CD14-positive monocyte (primary cell): ENCODE data around the gene MUC5B. TPM values are rescaled to one million over a fixed set of nuclear protein-coding genes. Genes with fewer than 3 reads are reported as not detected.

Experiments
- DNase-seq, 3 donors: peaks; one replicate each; pipeline ENCODE4 v3.0.0-alpha.2; 2011 to 2022
- H2AFZ ChIP-seq: 2 replicates; pipeline ENCODE4 v1.6.0; 2012; ENCODE audit warnings: mild to moderate bottlenecking, low read depth, low read length, inconsistent platforms; ENCODE audit not compliant: insufficient read depth, poor library complexity, severe bottlenecking
- H3K27ac ChIP-seq, 2 donors: 1 replicate in 1 of 2; 2 replicates in 1 of 2; pipeline ENCODE4 v1.5.1; 2012 to 2013; ENCODE audit warnings: low read length in 2 of 2, control low read depth in 1 of 2, inconsistent platforms in 1 of 2, low read depth in 1 of 2, mild to moderate bottlenecking in 1 of 2
- H3K27me3 ChIP-seq, 2 donors: one replicate each; pipeline versions ENCODE4 v1.6.0 to v1.6.1; 2011 to 2013; ENCODE audit warnings: low read length in 2 of 2; ENCODE audit not compliant: control insufficient read depth in 2 of 2, insufficient read depth in 2 of 2
- H3K36me3 ChIP-seq, 2 donors: replicated peaks in 1 of 2; 1 replicate in 1 of 2; 2 replicates in 1 of 2; pipeline versions ENCODE4 v1.5.1 to v1.6.1; 2012 to 2013; ENCODE audit warnings: low read length in 2 of 2, control low read depth in 1 of 2, inconsistent platforms in 1 of 2, mild to moderate bottlenecking in 1 of 2; ENCODE audit not compliant: insufficient read depth in 2 of 2, control insufficient read depth in 1 of 2
- H3K4me1 ChIP-seq, 2 donors: 1 replicate in 1 of 2; 2 replicates in 1 of 2; pipeline versions ENCODE4 v1.5.1 to v1.6.1; 2012 to 2013; ENCODE audit warnings: low read length in 2 of 2, control low read depth in 1 of 2, inconsistent platforms in 1 of 2, mild to moderate bottlenecking in 1 of 2, moderate library complexity in 1 of 2; ENCODE audit not compliant: insufficient read depth in 2 of 2, control insufficient read depth in 1 of 2
- H3K4me2 ChIP-seq: replicated peaks from 2 replicates; pipeline ENCODE3; 2012; ENCODE audit warnings: low read length, moderate library complexity, mild to moderate bottlenecking; ENCODE audit not compliant: poor library complexity, severe bottlenecking; ENCODE audit errors: extremely low read depth
- H3K4me3 ChIP-seq, 3 experiments: fragments of 200-600 bp in 1 of 3; sonication (generic) in 1 of 3; replicated peaks in 1 of 3; 1 replicate in 2 of 3; 2 replicates in 1 of 3; pipeline ENCODE4 v1.5.1; 2011 to 2013; ENCODE audit warnings: low read length in 3 of 3, mild to moderate bottlenecking in 3 of 3, control low read depth in 2 of 3, low read depth in 2 of 3, inconsistent platforms in 1 of 3, moderate library complexity in 1 of 3
- H3K79me2 ChIP-seq: 2 replicates; pipeline ENCODE4 v1.6.0; 2012; ENCODE audit warnings: mild to moderate bottlenecking, control low read depth, inconsistent platforms, low read length, moderate library complexity; ENCODE audit not compliant: insufficient read depth
- H3K9ac ChIP-seq: 2 replicates; pipeline ENCODE4 v1.6.0; 2017; ENCODE audit warnings: low read length, mild to moderate bottlenecking; ENCODE audit not compliant: insufficient read depth, poor library complexity, severe bottlenecking
- H3K9me3 ChIP-seq, 2 donors: replicated peaks in 1 of 2; 1 replicate in 1 of 2; 2 replicates in 1 of 2; pipeline versions ENCODE4 v1.5.1 to v1.6.1; 2012 to 2013; ENCODE audit warnings: low read length in 2 of 2, control low read depth in 1 of 2; ENCODE audit not compliant: control insufficient read depth in 1 of 2, insufficient read depth in 1 of 2
- H4K20me1 ChIP-seq: 2 replicates; pipeline ENCODE4 v1.6.0; 2012; ENCODE audit warnings: mild to moderate bottlenecking, low read length, control low read depth, moderate library complexity; ENCODE audit not compliant: insufficient read depth
- H3K27ac Mint-ChIP-seq, 7 donors: one replicate each; pipeline ENCODE4 v1.8.0; 2020; ENCODE audit warnings: mild to moderate bottlenecking in 7 of 7, mixed read lengths in 7 of 7, moderate library complexity in 6 of 7, inconsistent platforms in 2 of 7
- H3K27me3 Mint-ChIP-seq, 3 donors: one replicate each; pipeline ENCODE4 v1.8.0; 2021 to 2022; ENCODE audit warnings: low read depth in 3 of 3, mild to moderate bottlenecking in 3 of 3, mixed read lengths in 3 of 3, moderate library complexity in 3 of 3, inconsistent platforms in 1 of 3
- H3K36me3 Mint-ChIP-seq, 2 donors: one replicate each; pipeline ENCODE4 v1.8.0; 2020; ENCODE audit warnings: mixed read lengths in 2 of 2, inconsistent platforms in 1 of 2, mild to moderate bottlenecking in 1 of 2
- H3K4me1 Mint-ChIP-seq: one replicate; pipeline ENCODE4 v1.8.0; 2020; ENCODE audit warnings: mild to moderate bottlenecking, mixed read lengths
- H3K4me3 Mint-ChIP-seq, 2 donors: one replicate each; pipeline ENCODE4 v1.8.0; 2020; ENCODE audit warnings: mild to moderate bottlenecking in 2 of 2, mixed read lengths in 2 of 2, moderate library complexity in 1 of 2
- H3K9me3 Mint-ChIP-seq, 7 donors: one replicate each; pipeline ENCODE4 v1.8.0; 2020 to 2022; ENCODE audit warnings: mixed read lengths in 7 of 7, mild to moderate bottlenecking in 6 of 7, moderate library complexity in 6 of 7, inconsistent platforms in 2 of 7
- WGBS: methylation state at CpG from one replicate; pipeline ENCODE4 v1.1.5; 2013; ENCODE audit warnings: missing lambda C conversion rate; ENCODE audit not compliant: insufficient coverage; 5-methylcytosine and 5-hydroxymethylcytosine counted together
- intact Hi-C, 2 donors: fragments of 100-400 bp; cut with micrococcal nuclease; formaldehyde crosslinking; loops; one replicate each; pipeline versions ENCODE4 v1.15.0 to v1.15.1; 2023
- polyA plus RNA-seq, 3 donors: library from polyadenylated mRNA; depleted of rRNA in 1 of 3; unstranded in 2 of 3; stranded (reverse) in 1 of 3; fragments of 300-500 nt in 2 of 3; fragments of >200 nt in 1 of 3; fragmentation: Illumina TruSeq in 2 of 3; gene quantifications; 1 replicate in 2 of 3; 2 replicates in 1 of 3; pipeline ENCODE4 v1.2.3, GENCODE V29; 2012 to 2021
- TF ChIP-seq, protein P1 (sequence below): fragments of 200-600 bp; IDR thresholded peaks from one replicate; pipeline ENCODE4 v1.8.0; 2022; ENCODE audit warnings: antibody characterized with exemption, mild to moderate bottlenecking

The MUC5B gene
- polyA plus RNA-seq, 3 donors, result not detected

DNA sequence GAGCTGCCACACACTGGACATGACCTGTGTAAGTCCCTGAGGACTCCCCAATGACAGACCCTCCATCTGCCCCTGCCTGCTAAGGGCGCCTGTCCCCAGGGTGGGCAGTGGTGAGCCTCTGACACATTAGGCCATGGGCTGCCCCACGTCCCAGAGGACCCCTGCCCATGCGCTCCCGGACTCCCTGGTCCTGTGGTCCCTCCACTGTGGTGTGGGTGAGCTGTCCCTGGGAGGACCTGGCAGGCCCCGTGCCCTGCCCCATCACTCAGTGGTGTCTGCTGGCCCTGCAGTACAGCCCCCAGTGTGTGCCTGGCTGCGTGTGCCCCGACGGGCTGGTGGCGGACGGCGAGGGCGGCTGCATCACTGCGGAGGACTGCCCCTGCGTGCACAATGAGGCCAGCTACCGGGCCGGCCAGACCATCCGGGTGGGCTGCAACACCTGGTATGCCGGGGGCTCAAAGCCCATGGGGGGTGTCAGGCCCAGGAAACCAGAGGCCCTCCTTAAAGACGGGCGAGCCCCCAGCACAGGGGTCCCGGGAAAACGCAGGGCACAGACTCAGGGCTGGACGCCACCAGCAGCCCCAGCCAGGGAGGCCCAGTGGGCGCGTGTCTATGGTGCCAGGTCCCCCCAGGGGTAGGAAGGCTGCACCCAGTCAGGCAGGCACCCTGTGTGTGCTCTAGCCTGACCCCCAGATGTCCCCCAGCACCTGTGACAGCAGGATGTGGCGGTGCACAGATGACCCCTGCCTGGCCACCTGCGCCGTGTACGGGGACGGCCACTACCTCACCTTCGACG, 46.4 kb upstream of the MUC5B start:
- no peaks in the 10 kb centered on the region for H3K79me2 ChIP-seq
- intact Hi-C loops, result no loop called here
- no peak overlapping the region for H2AFZ ChIP-seq
- TF ChIP-seq, protein P1, sequence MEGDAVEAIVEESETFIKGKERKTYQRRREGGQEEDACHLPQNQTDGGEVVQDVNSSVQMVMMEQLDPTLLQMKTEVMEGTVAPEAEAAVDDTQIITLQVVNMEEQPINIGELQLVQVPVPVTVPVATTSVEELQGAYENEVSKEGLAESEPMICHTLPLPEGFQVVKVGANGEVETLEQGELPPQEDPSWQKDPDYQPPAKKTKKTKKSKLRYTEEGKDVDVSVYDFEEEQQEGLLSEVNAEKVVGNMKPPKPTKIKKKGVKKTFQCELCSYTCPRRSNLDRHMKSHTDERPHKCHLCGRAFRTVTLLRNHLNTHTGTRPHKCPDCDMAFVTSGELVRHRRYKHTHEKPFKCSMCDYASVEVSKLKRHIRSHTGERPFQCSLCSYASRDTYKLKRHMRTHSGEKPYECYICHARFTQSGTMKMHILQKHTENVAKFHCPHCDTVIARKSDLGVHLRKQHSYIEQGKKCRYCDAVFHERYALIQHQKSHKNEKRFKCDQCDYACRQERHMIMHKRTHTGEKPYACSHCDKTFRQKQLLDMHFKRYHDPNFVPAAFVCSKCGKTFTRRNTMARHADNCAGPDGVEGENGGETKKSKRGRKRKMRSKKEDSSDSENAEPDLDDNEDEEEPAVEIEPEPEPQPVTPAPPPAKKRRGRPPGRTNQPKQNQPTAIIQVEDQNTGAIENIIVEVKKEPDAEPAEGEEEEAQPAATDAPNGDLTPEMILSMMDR, result no peak
- H3K9ac ChIP-seq, result no peak overlapping the region
- Mint-ChIP-seq H3K4me3 (no peak overlapping the region), H3K36me3 (no peaks in the 10 kb centered on the region), H3K9me3 (peaks cover 0 to 10% (median 6%) of the 10 kb centered on the region in 7 donors), H3K27me3 (no peaks in the 10 kb centered on the region), H3K27ac (no peak overlapping the region), H3K4me1 (no peaks in the 10 kb centered on the region)
- no peak overlapping the region for H3K4me2 ChIP-seq
- 96% methylated on average over 30 of the region's 32 CpGs for WGBS
- DNase-seq, result no peak
- no peaks in the 10 kb centered on the region for H3K36me3 ChIP-seq
- peaks cover 3 to 18% of the 10 kb centered on the region in 2 donors for H3K9me3 ChIP-seq
- no peak overlapping the region for H3K27ac ChIP-seq
- H3K4me1 ChIP-seq, result no peaks in the 10 kb centered on the region
- H3K27me3 ChIP-seq, result no peaks in the 10 kb centered on the region
- no peaks in the 10 kb centered on the region for H4K20me1 ChIP-seq
- H3K4me3 ChIP-seq, result no peak overlapping the region

DNA sequence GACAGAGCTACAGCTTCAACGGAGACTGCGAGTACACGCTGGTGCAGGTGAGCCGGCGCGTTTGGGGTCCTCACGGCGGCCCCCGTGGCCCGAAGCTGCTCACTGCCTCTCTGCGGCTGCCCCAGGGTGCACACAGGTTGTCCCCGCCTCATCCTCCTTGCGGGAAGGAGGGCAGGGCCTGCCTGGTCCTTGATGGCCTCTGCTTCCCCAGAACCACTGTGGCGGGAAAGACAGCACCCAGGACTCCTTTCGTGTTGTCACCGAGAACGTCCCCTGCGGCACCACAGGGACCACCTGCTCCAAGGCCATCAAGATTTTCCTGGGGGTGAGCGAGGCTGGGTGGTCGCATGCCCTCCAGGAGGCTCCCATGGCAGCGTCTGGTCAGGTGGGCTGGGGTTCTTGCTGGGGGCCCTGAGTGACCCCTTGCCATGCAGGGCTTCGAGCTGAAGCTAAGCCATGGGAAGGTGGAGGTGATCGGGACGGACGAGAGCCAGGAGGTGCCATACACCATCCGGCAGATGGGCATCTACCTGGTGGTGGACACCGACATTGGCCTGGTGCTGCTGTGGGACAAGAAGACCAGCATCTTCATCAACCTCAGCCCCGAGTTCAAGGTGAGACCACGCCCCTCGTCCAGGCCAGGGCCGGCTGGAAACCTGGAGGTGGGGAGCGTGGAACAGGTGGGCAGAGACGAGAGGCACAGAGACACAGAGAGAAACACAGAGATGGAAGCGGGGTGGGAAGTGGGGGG, 45.7 kb upstream of the MUC5B start:
- Mint-ChIP-seq H3K36me3 (no peaks in the 10 kb centered on the region), H3K9me3 (peaks cover 0 to 9% (median 4%) of the 10 kb centered on the region in 7 donors), H3K4me1 (no peaks in the 10 kb centered on the region), H3K27me3 (peaks cover 0 to 2% (median 0%) of the 10 kb centered on the region in 3 donors), H3K27ac (no peak overlapping the region), H3K4me3 (no peak overlapping the region)
- H4K20me1 ChIP-seq, result no peaks in the 10 kb centered on the region
- intact Hi-C loops, result no loop called here
- H3K9ac ChIP-seq, result no peak overlapping the region
- TF ChIP-seq, protein P1, result no peak
- no peaks in the 10 kb centered on the region for H3K4me1 ChIP-seq
- no peak for DNase-seq
- no peaks in the 10 kb centered on the region for H3K27me3 ChIP-seq
- no peak overlapping the region for H2AFZ ChIP-seq
- no peaks in the 10 kb centered on the region for H3K79me2 ChIP-seq
- no peak overlapping the region for H3K4me3 ChIP-seq
- H3K4me2 ChIP-seq, result no peak overlapping the region
- 94% methylated on average over 33 of the region's 34 CpGs for WGBS
- no peaks in the 10 kb centered on the region for H3K36me3 ChIP-seq
- H3K27ac ChIP-seq, result no peak overlapping the region
- peaks cover 3 to 11% of the 10 kb centered on the region in 2 donors for H3K9me3 ChIP-seq
